Neural crest cell (in vitro differentiated cells): ENCODE measurements around the gene DEPDC1B. TPM values are rescaled to one million over a fixed set of nuclear protein-coding genes. Genes with fewer than 3 reads are reported as not detected.

Experiments
- DNase-seq: peaks from one replicate; pipeline ENCODE4 v3.0.0; 2021; ENCODE audit warnings: low read depth, mixed read lengths, low spot score
- H3K27ac Mint-ChIP-seq: one replicate; pipeline ENCODE4 v1.8.0; 2021; ENCODE audit warnings: mild to moderate bottlenecking, mixed read lengths; ENCODE audit not compliant: unreplicated experiment
- H3K27me3 Mint-ChIP-seq: 2 replicates; pipeline ENCODE4 v1.8.0; 2021; ENCODE audit warnings: low read depth, mild to moderate bottlenecking, mixed read lengths
- H3K36me3 Mint-ChIP-seq: 2 replicates; pipeline ENCODE4 v1.8.0; 2021; ENCODE audit warnings: low read depth, mild to moderate bottlenecking, mixed read lengths
- H3K4me1 Mint-ChIP-seq: 2 replicates; pipeline ENCODE4 v1.8.0; 2021; ENCODE audit warnings: mixed read lengths
- H3K4me3 Mint-ChIP-seq: one replicate; pipeline ENCODE4 v1.8.0; 2021; ENCODE audit warnings: mild to moderate bottlenecking, mixed read lengths
- H3K9me3 Mint-ChIP-seq: 2 replicates; pipeline ENCODE4 v1.8.0; 2021; ENCODE audit warnings: mixed read lengths
- total RNA-seq: library from RNA; stranded (reverse); gene quantifications from 2 replicates; pipeline ENCODE4 v1.2.1, GENCODE V29; 2021
- TF ChIP-seq, protein P1 (sequence below): fragments of 200-600 bp; sonication (generic); conservative IDR thresholded peaks from 2 replicates; pipeline ENCODE4 v1.5.0; 2021; ENCODE audit warnings: antibody characterized with exemption, mild to moderate bottlenecking

Gene DEPDC1B
- total RNA-seq, 1 donor from 2014 or later, result 60.4 TPM

DNA sequence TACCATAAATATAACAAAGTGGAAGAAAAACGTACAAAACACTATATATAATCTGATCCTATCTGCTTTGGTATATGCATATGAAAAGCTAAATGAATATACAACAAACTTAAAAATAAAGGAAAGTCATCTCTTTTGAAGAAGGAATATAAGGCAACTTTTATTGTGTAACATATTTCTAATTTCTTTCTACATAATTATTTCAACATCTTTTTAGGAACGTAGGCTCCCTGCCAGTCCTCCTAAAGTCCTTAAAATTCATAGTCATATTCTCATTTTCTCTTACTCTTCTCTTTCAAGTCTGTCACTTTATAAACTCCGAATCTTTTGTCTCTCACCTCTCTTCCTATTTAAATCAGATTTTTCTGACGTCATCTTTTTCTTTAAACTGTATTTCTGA, 9.6 kb downstream of the DEPDC1B start:
- no peak for DNase-seq
- Mint-ChIP-seq H3K27me3 (no peaks in the 10 kb centered on the region), H3K9me3 (peaks cover 8% of the 10 kb centered on the region), H3K27ac (no peak overlapping the region), H3K4me3 (no peak overlapping the region), H3K4me1 (no peaks in the 10 kb centered on the region), H3K36me3 (peaks cover 29% of the 10 kb centered on the region)
- TF ChIP-seq, protein P1, sequence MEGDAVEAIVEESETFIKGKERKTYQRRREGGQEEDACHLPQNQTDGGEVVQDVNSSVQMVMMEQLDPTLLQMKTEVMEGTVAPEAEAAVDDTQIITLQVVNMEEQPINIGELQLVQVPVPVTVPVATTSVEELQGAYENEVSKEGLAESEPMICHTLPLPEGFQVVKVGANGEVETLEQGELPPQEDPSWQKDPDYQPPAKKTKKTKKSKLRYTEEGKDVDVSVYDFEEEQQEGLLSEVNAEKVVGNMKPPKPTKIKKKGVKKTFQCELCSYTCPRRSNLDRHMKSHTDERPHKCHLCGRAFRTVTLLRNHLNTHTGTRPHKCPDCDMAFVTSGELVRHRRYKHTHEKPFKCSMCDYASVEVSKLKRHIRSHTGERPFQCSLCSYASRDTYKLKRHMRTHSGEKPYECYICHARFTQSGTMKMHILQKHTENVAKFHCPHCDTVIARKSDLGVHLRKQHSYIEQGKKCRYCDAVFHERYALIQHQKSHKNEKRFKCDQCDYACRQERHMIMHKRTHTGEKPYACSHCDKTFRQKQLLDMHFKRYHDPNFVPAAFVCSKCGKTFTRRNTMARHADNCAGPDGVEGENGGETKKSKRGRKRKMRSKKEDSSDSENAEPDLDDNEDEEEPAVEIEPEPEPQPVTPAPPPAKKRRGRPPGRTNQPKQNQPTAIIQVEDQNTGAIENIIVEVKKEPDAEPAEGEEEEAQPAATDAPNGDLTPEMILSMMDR, result no peak

DNA sequence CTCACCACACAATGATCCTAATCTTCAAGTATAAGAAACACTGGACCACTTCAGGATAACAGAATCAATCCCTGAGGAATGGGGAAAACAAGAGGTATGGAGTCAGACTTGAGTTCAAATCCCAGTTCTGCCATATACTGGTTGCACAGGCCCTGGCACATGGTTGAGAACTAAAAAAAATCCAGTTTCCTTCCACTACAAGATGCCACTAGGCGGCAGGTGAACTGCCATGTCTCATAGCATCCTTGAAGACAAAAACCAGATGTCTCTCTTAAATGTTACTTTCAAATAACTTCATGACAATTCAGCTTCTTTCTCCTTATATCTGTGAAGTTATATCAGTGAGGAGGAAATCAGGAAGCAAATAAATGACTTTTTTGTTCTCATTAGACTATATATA, 11.0 kb downstream of the DEPDC1B start:
- Mint-ChIP-seq H3K36me3 (peaks cover 33% of the 10 kb centered on the region), H3K27me3 (no peaks in the 10 kb centered on the region), H3K4me1 (no peaks in the 10 kb centered on the region), H3K4me3 (no peak overlapping the region), H3K27ac (no peak overlapping the region), H3K9me3 (peaks cover 8% of the 10 kb centered on the region)
- no peak for DNase-seq
- TF ChIP-seq, protein P1, result no peak

DNA sequence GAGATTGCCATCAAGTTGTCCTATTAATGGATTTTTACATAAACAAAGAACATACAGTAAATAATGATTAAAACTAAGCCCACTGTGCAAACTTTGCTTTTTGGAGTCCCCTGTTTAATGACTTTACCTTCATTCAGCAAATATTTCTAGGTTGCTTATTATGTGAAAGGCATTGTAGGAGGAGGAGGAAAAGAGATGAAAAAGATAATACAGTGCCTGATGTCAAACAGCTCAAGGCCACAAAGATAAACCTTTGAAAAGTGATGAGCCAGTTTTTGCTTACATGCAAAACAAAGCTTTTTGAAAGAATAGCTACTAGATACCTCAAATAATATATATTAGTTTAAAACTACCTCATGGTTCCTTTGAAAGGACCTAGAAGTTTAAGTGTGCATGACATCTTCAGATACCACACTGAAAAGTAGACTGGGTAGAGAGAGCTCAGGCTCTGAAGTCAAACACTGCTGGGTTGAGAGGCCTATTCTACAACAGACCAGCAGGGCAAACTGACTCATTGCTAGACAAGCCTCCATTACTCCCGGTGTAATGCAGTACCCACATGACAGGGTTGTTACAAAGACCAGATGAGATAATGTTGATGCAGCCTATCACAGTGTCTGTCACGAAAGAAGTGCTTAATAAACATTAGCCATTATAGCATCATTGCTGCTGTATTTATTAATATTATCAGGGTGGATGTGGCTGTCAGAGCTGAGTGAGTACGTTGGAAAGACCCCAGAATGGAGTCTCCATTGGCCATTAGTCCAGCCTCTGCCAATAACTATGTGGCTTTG, 11.8 kb downstream of the DEPDC1B start:
- Mint-ChIP-seq H3K27ac (no peak overlapping the region), H3K9me3 (peaks cover 7% of the 10 kb centered on the region), H3K4me3 (no peak overlapping the region), H3K27me3 (no peaks in the 10 kb centered on the region), H3K36me3 (peaks cover 28% of the 10 kb centered on the region), H3K4me1 (no peaks in the 10 kb centered on the region)
- TF ChIP-seq, protein P1, result peak; percentile 56
- DNase-seq, result no peak

DNA sequence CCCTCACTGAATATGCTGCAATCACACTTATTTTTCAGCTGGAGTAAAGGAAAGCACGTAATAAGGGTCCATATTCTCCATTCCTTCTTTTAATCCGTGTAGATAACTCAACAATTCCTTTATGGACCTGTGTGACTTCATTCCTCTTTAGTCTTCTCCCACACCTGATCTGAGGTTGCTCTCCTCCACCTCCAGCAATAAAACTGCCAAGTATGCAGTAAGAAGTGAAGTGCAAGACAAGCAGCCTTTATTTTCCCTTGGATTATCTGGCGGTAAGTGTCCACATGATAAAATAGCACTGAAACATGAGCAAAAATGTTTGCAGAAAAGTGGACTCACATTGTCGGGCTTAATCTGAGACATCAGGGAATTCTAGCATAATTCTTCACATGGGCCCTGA, 13.8 kb downstream of the DEPDC1B start:
- Mint-ChIP-seq H3K4me3 (no peak overlapping the region), H3K36me3 (peaks cover 26% of the 10 kb centered on the region), H3K27ac (no peak overlapping the region), H3K4me1 (no peaks in the 10 kb centered on the region), H3K27me3 (no peaks in the 10 kb centered on the region), H3K9me3 (no peaks in the 10 kb centered on the region)
- TF ChIP-seq, protein P1, result no peak
- DNase-seq, result no peak

DNA sequence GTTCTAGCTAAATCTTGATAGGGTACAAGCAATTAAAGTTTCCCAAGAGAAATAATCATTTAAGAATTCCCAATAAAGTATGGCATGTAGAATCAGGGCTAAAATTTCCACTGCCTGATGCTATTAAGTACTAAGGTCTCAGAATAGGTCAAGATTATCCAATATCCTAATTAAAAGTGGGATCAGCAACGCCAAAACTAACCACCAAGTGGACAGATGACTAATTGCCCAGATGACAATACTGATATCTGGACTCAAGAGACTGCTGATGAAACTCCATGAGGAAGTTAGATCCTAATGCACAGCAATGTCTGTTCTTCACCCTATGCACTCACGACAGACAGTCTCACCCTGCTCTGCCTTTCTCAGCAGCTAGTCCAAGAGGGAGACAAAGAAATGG, 14.3 kb downstream of the DEPDC1B start:
- H3K27me3 Mint-ChIP-seq, result no peaks in the 10 kb centered on the region

More for the DNA sequence above, 14.3 kb downstream of the DEPDC1B start:
- Mint-ChIP-seq H3K36me3 (peaks cover 29% of the 10 kb centered on the region), H3K9me3 (no peaks in the 10 kb centered on the region), H3K4me3 (no peak overlapping the region), H3K4me1 (no peaks in the 10 kb centered on the region), H3K27ac (no peak overlapping the region)
- no peak for DNase-seq
- TF ChIP-seq, protein P1, result no peak
